GM19395 (cell line): ENCODE measurements around the gene CYTIP.
"Not testable (repeated sequence)": the region's sequence is repeated elsewhere in the genome, so short reads cannot be mapped to it uniquely, and the experiment has no call there.

ENCODE experiments used
- ATAC-seq: cut with Tn5 transposase; IDR thresholded peaks from one replicate; pipeline ENCODE4 v1.9.1; 2021; ENCODE audit warnings: mild to moderate bottlenecking, moderate library complexity; ENCODE audit not compliant: unreplicated experiment

CYTIP gene

DNA sequence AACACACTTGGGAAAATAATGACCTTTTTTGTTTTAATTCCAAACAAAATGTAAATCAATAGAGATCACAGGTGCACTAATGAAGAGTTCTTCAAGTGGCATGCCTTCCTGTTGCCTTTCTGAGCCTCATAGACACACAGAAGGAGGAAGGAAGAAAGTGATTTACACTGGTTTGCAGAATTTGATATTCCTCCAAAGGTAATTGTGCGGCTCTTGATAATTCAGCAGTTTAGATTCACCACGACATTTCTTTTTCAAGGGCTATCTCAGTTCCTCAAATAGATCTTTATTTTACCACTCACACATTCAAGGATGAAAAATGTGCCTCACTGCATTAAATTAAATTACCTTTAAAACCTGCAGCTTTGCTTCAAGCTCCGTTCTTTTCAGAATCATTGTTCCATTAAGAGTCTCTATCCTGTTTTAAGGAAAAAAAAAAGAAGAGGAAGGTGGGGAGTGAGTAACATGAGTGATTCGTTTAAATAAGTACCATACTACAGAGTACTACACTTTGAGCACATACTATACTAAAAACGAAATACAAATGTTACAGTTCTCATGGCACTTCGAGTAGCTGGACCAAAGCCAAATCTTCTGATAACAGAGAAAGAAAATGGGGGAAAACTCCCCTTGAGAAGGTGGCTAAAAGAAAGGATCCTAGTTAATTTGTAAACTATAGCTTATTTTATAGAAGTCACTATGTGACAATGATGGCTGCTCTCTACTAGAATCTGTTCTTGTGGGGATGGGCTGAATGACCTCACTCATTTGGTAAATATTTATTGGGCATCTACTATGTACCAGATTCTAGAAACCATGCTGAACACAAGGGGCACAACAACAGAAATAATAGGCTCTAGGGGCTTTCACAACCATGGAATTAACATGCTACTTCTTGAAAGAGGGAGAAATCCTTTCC is 16.6 kb downstream of the CYTIP start:
- ATAC-seq = no peak

- no peak for ATAC-seq
Observed at GRCh38 chr2:157426477-157426994, 17.4 kb downstream of the CYTIP start.

DNA sequence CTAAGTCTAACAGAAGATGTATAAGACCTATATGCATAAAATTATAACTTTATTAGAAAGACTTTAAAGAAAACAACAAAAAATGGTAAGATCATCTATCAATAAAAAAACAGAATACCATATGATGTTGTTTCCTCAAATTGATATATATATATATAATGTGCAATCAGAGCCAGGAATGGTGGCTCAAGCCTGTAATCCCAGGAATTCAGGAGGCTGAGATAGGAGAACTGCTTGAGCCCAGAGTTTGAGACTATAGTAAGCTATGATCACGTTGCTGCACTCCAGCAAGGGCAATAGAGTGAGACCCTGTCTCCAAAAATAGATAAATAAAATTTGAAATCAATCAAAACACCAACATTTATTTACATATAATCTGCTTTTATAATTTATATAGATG is 19.5 kb downstream of the CYTIP start:
- no peak for ATAC-seq

GRCh38 chr2:157421964-157422363 is 21.9 kb downstream of the CYTIP start:
- no peak for ATAC-seq

- no peak for ATAC-seq
Observed at GRCh38 chr2:157421331-157421944, 22.5 kb downstream of the CYTIP start.

- peak; percentile 52 for ATAC-seq
Observed at GRCh38 chr2:157420771-157421323, 23.0 kb downstream of the CYTIP start.

- no peak for ATAC-seq
Observed at GRCh38 chr2:157419031-157419575, 24.8 kb downstream of the CYTIP start.

- no peak for ATAC-seq
Observed at GRCh38 chr2:157418239-157418641, 25.6 kb downstream of the CYTIP start.

DNA sequence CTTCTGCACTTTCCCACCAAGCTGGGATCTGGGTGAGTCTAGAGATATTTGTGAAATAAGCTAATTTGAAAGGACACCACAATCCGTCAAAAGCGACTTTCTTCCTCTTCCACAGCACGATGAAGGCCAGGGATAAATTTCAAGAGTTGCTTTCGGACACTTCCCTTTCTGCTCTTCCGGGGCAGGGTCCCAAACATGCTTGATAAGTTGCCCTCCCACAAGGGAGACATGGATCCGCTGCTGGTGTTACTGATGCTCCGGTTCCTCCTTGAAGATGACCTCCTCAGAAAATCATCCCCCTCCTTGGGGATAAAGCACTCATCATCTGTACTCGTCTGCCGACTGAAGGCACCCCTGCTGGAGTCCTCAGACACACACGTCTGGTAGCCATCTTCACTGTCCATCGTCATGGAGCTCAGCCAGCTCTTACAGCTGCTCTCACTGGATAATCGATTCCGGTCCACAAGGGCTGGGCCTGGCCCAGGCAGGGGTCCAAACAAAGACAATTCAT is 28.2 kb downstream of the CYTIP start:
- ATAC-seq = no peak

- peak; percentile 21 for ATAC-seq
Observed at GRCh38 chr2:157414050-157414449, 29.8 kb downstream of the CYTIP start.

DNA sequence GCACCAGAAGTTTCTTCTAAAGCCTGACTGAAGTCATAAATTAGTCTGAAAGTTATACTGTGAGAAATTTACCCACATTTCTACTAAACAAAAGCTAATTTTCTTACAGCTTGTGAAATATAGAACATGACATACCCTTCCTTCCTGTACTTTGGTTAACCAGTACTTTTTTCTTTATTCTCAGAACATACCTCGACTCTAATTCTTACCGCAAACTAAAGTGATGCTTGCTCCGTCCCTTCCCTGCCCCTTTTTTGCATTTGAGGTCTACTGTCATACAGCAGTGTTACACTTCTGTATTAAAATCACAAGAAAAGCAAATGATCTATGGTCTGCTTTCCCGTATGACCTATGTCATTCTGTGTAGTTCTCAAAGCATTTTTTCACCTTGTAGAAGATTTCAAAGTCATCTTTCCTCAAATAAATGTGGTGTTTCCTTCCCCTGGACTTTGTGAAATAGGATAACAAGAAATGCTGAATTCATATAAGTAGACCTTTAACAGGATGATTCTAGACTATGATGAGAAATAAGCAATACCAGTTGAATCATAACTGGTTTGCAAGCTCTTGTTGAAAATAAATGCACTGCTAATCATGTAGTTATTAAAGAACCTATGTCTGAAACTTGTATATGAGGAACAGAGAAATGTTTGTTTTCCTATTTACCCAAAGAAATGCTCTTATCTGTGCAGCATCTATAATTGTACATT is 30.4 kb downstream of the CYTIP start:
- ATAC-seq = peak; percentile 91

DNA sequence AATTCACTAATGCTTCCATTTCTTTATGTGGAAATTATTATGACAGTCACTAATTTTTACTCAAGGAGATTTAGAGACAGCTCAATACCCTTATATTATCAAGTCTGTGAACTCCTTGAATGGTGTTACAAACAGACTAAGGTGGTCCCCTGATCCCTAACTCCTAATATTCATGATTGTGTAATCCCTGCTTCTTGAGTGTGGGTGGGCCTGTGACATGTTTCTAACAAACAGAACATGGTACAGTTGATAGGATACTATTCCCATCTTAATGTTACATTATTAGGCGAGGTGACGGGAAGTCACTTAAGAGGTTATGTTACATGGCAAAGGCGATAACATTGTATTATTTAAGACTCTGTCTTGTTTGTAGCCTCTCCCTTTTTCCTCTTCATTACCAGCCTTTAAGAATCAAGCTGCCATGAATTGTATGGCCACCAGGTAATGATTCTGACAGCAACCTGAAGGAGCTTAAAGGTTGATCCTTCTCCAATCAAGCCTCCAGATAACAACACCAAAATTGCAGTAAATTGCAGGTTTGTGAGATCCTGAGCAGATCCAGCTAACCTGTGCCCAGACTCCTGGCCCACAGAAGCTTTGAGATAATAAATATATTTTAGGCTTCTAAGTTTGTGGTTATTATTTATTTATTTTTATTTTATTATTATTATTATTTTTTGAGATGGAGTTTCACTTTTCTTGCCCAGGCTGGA is 32.1 kb downstream of the CYTIP start:
- no peak for ATAC-seq

GRCh38 chr2:157405398-157405797 is 38.5 kb downstream of the CYTIP start:
- not testable (repeated sequence) for ATAC-seq

DNA sequence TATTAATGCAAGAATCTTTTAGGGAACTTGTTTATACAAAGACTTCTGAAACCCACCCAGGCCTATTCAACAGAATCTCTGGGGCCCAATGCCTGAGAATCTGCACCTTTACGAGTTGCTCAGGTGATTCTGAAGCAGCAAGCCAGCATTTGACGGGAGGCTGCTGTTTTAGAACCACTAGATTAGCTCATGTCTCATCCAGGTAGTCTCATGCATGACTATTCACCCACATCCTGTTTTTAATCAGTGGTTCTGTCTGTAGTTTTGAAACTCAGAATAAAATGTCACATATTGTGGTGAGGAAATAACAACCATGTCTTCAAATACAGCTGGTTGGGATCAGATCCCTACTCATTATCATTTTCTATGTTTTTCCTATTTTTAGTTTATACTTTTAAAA is 39.5 kb downstream of the CYTIP start:
- peak; percentile 99 for ATAC-seq

GRCh38 chr2:157402801-157403485 is 40.9 kb downstream of the CYTIP start:
- ATAC-seq = not testable (repeated sequence)

DNA sequence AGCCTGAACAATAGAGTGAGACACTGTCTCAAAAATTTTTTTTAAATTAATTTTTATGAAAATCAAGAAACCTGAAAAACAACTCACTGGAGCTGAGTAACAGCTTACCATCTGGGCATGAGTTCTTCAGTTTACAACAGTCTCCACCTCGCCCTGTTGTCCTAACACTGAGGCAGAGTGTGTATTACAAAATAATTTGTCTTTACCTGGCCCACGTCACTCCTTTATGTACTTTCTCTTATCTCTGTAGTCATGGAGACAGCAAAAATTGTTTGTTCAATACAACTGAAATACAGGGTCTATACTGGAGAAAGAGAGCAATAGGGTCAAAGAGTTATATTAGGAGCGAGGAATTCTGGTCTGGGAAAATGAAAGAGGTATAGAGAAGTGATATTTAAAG is 48.1 kb downstream of the CYTIP start:
- no peak for ATAC-seq

DNA sequence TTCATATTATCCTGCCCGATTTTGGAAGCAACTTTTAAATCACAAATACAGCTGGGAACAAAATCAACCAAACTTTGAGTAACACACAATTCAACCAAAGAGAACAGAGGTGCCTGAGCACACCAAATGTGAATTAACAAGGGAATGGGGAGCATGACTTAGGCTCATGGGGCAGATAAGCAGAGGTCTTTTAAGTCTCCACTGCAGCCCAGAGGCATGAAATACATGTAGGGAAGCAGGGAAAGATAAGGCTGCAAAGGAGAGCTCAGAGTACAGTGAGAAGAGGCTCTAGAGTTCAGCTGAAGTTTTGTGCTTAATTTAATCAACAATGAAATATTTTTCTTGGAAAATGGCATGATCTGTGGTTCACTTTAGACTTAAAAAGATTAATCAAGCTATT is 49.0 kb downstream of the CYTIP start:
- no peak for ATAC-seq

- no peak for ATAC-seq
Observed at GRCh38 chr2:157393348-157393747, 50.5 kb downstream of the CYTIP start.

DNA sequence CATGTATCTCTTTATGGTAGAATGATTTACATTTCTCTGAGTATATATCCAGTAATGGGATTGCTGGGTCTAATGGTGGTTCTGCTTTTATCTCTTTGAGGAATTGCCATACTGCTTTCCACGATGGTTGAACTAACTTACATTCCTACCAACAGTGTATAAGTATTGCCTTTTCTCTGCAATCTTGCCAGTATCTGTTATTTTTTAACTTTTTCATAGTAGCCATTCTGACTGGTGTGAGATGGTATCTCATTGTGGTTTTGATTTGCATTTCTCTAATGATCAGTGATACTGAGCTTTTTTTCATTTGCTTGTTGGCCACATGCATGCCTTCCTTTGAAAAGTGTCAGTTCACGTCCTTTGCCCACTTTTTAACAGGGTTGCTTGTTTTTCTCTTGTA is 55.1 kb downstream of the CYTIP start:
- no peak for ATAC-seq
